HG03442 (cell line): ENCODE measurements around the gene GOLGA6L1.
"Not testable (repeated sequence)": the region's sequence is repeated elsewhere in the genome, so short reads cannot be mapped to it uniquely, and the experiment has no call there.

Source experiments
- ATAC-seq: cut with Tn5 transposase; IDR thresholded peaks from one replicate; pipeline ENCODE4 v1.9.1; 2021; ENCODE audit warnings: mild to moderate bottlenecking, moderate library complexity; ENCODE audit not compliant: unreplicated experiment

The GOLGA6L1 gene, protein sequence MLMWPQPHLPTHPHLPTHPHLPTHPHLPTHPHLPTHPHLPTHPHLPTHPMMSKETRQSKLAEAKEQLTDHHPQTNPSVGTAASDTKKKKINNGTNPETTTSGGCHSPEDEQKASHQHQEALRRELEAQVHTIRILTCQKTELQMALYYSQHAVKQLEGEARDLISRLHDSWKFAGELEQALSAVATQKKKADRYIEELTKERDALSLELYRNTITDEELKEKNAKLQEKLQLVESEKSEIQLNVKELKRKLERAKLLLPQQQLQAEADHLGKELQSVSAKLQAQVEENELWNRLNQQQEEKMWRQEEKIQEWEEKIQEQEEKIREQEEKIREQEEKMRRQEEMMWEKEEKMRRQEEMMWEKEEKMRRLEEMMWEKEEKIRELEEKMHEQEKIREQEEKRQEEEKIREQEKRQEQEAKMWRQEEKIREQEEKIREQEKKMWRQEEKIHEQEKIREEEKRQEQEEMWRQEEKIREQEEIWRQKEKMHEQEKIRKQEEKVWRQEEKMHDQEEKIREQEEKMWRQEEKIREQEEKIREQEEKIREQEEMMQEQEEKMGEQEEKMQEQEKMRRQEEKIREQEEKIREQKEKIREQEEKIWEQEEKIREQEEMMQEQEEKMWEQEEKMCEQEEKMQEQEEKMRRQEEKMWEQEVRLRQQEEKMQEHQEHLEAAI

DNA sequence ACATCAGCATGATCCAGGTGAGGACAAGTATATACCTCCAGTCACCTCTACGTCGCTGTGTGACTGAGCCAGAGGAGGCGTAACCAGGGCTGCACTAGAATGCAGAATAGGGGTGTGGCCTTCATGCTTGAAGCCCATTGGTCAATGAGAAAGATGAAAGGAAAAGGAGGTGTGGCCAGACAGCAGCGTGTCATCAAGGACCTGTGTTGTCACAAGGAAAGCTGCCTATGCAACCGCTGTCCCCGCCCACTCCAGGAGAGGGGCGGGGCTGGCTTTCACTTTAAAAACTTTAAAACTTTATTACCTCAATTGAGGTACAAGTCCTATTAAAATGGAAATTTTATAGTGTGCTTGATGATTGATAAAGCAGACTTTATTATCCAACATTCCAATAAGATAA is at the start of gene GOLGA6L1:
Gene GOLGA6L1, minus strand, starts transcription at position 101 of the 400 bp plus-strand sequence. Its CDS starts 91 bp downstream, at position 10.
- ATAC-seq = not testable (repeated sequence)

DNA sequence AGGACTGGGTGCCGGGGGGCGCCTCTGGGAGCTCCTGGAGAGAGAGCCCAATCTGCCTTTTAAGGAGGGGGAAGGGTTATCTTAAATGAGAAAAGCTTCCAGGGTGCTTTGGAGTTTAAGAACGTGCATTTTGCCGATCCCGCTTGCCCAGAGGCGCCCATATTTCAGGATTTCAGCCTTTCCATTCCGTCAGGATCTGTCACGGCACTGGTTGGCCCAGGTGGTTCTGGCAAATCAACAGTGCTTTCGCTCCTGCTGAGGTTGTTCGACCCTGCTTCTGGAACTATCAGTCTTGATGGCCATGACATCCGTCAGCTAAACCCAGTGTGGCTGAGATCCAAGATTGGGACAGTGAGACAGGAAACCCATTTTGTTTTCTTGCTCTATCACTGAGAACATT is 44.6 kb upstream of the GOLGA6L1 start:
- not testable (repeated sequence) for ATAC-seq

DNA sequence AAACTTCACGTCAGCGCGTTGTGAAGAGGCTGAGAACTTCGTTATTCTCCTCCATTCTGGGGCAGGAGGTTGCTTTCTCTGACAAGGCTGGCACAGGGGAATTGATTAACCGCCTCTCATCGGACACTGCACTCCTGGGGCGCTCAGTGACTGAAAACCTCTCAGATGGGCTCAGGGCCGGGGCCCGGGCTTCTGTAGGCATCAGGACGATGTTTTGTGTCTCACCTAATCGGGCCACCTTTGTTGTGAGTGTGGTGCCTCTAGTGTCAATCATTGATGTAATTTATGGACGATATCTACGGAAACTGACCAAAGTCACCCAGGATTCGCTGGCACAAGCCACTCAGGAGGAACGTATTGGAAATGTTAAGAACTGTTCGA is 43.9 kb upstream of the GOLGA6L1 start:
- not testable (repeated sequence) for ATAC-seq

DNA sequence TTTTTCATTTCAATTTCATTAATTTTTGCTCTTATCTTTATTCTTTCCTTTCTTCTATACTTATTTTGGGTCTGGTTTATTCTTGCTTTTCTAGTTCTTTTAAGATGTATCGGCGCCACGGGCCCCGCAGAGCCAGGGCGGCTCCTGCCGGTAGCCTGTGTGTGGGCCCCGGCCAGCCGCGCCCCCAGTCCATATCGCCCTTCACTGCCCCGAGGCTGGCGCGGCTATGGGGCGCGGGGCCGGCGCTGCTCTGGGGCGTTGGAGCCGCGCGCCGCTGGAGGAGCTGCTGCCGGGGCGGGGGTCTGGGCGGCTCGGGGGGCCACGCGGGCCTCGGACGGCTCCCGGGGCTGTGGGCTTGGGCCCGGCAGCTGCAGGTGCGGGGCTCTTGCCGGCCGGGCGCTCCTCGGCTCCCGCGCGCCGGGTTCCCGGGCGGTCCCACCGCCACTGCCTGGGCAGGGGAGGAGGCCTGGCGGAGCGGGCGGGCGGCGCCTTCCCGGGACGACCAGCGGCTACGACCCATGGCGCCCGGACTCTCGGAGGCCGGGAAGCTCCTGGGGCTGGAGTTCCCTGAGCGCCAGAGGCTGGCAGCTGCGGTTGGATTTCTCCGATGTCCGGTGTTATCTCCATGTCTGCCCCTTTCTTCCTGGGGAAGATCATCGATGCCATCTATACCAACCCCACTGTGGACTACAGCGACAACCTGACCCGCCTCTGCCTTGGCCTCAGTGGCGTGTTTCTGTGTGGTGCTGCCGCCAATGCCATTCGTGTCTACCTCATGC is 43.3 kb upstream of the GOLGA6L1 start:
- ATAC-seq = not testable (repeated sequence)

DNA sequence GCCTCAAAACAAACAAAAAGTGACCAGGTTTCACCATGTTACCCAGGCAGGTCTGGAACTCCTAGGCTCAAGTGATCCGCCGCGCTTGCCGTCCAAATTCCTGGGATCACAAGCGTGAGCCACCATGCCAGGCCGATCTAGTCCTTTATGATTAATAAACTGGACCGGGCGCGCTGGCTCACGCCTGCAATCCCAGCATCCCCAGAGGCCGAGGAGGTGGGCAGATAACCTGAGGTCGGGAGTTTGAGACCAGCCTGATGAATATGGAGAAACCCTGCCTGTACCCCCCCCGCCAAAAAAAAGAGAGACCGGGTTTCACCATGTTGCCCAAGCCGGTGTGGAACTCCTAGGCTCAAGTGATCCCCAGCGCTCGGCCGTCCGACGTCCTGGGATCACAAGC is 40.1 kb upstream of the GOLGA6L1 start:
- not testable (repeated sequence) for ATAC-seq

DNA sequence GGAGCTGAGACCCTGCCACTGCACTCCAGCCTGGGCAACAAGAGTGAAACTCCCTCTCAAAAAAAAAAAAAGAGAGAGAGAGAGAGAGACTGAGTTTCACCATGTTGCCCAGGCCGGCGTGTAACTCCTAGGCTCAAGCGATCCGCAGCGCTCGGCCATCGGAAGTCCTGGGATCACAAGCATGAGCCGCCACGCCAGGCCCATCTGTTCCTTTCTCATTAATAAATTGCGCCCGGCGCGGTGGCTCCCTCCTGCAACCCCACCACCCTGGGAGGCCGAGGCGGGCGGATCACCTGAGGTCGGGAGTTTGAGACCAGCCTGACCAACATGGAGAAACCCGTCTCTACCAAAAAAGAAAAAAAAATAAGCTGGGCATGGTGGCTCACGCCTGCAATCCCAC is 39.0 kb upstream of the GOLGA6L1 start:
- not testable (repeated sequence) for ATAC-seq

DNA sequence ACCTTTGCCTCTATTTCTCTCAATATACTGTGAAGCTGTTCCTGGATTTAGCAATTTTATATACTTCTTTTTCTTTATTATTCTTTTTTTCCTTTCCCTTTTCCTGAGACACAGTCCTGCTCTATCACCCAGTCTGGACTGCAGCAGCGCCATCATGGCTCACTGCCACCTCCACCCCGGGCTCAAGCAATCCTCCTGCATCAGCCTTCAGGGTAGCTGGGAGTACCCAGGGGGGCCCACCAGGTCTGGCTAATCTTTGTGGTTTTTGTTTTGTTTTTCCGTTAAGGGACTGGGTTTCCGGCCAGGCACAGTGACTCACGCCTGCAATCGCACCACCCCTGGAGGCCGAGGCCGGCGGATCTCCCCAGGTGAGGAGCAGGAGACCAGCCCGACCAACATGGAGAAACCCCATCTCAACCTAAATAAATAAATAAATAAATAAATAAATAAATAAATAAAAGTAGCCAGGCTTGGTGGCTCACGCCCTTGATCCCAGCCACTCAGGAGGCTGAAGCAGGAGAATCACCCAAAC is 38.1 kb upstream of the GOLGA6L1 start:
- ATAC-seq = not testable (repeated sequence)

DNA sequence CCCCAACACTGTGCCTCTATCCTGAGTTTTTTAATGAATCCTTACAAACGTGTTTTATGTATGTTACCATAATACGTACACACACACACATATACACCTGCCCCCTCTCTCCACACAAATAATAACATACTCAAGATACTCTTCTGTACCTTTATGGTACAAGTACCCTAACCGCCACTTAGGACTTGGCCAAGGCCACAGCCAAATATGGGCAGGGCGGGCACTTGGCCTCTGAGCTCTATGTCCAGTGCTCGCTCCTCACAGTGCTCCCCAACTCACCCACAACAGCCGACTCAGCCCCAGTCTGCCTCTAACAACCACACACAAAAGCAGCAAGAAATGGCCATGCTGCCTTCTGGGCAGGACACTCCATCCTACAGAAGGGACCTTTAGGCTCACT is 3.8 kb downstream of the GOLGA6L1 start:
- ATAC-seq = not testable (repeated sequence)

DNA sequence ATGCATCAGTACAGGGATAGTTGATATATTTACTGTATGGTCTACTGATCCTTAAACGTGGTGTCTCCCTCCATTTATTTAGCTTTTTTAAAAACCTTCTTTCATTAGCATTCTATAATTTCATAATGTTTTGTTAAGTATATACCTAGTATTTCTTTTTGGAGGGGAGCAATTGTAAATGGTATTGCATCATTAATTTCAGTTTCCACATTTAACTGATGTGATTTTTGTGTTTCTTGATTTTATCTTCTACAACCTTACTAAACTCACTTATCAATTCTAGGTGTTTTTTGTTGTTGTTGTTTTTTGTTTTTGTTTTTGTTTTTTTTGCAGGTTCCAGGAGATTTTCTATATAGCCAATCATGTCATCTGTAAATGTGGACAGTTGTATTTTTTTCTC is 18.4 kb downstream of the GOLGA6L1 start:
- no peak for ATAC-seq

DNA sequence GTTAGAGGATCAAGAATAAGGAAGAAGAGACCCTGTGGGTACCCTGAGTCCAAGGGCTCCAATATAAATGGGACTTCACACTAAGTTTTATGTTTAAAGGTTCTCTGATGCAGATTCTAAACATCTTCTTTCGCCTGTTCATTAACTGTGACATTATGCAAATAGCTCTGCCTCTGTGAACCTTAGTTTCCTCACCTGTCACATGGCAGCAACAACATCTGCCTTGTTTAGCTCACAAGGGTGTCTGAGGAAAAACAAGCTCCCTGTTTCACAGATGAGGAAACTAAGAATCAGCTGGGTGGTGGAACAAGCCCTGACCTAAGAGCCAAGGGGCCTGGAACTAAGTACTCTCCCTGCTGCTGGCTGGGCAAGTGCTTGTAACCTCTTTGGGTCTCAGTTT is 40.8 kb downstream of the GOLGA6L1 start:
- ATAC-seq = no peak

DNA sequence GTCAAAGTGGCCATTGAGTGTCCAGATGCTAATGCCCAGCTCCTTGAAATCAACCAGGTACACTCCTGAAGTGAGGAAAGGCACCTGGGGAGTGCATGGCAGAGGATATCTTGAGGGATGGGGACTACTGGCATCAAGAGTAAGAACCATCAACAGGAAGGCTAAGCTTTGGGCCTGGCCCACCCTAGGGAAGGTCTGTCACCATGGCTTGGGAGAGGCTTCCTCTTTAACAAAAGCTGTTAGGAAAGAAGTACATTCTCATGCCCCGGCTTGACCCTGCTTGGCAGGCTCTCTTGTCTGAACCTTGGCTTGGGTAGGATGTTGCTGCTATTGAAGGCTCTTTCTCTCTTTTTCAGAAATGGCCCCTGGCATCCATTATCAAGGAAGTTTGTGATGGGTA is 53.5 kb downstream of the GOLGA6L1 start:
- no peak for ATAC-seq

DNA sequence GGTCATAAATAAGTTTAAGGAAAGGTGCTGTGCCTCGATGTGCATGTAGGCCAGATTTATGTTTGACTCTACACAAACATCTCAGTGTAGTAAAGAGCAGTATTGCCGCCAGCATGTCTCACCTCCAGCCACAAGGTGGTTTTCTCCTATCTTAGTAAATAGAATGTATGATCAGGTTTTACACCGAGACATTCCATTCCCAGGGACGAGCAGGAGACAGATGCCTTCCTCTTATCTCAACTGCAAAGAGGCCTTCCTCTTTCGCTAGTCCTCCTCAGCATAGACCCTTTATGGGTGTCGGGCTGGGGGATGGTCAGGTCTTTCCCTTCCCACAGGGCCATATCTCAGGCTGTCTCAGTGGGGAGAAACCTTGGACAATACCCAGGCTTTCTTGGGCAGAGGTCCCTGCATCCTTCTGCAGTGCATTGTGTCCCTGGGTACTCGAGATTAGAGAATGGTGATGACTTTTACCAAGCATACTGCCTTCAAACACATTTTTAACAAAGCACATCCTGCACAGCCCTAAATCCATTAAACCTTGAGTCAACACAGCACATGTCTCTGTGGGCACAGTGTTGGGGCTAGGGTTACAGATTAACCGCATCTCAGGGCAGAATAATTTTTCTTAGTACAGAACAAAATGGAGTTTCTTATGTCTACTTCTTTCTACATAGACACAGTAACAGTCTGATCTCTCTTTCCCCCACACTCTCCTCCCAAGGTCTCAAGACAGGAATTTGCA is 54.5 kb downstream of the GOLGA6L1 start:
- not testable (repeated sequence) for ATAC-seq

DNA sequence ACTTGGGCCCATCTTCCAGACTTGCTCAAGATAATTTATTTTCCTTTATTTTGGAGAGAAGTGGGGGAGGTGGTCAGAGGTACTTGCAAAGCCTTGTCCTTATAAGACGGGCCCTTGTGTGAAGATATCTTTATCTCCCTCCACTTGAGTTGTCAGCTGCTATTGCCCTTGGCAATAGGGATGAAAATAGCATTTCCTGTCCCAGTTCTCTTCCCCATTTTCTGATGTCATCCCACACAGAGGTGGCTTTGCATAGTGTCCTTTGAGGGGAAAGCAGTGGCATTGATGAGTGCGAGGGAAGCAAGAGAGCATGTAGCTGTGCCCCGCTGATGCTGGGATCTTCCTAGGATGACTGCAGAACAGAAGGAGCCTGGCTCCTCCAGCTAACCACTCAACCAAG is 55.4 kb downstream of the GOLGA6L1 start:
- no peak for ATAC-seq

DNA sequence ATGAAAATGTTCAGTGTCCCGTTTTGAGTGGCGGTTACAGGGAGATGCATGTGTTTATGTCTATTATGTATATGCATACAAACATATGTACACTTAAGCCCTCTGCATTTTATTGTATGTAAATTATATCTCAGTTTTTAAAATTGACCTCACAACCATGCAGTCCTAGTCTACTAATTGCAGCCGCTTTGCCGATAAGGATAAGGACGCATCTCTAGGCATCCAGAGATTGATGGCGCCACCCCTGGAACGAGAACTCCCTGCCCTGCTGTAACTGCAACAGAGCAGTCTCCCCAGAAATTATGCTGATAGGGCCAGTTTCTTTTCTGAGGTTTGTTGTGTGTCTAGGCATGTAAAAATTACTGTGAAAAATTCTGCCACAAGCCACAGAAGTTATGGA is 56.9 kb downstream of the GOLGA6L1 start:
- ATAC-seq = no peak
